Lower leg skin (tissue), 4 donors: ENCODE measurements around the gene TULP1. TPM values are rescaled to one million over a fixed set of nuclear protein-coding genes. Genes with fewer than 3 reads are reported as not detected.

ENCODE experiments used
- DNase-seq, 2 donors: peaks; one replicate each; pipeline ENCODE4 v3.0.0-alpha.2; 2019; ENCODE audit warnings: low spot score in 2 of 2
- H3K4me3 ChIP-seq: fragments of 200-600 bp; sonication (generic); 2 replicates; pipeline ENCODE4 v1.5.1; 2017; ENCODE audit warnings: mild to moderate bottlenecking, low read depth; ENCODE audit not compliant: poor library complexity, severe bottlenecking
- POLR2A ChIP-seq, 2 donors: fragments of 450-650 bp; IDR thresholded peaks; one replicate each; pipeline ENCODE4 v1.6.1; 2016 to 2017; ENCODE audit warnings: antibody characterized with exemption in 2 of 2, mild to moderate bottlenecking in 1 of 2, moderate library complexity in 1 of 2
- WGBS, 2 donors: methylation state at CpG; one replicate each; pipeline ENCODE4 v1.1.5; 2018; 5-methylcytosine and 5-hydroxymethylcytosine counted together
- intact Hi-C: fragments of 100-400 bp; cut with DNase I; formaldehyde crosslinking; loops from one replicate; pipeline ENCODE4 v1.15.0; 2023; ENCODE audit warnings: low total_unique reads
- total RNA-seq, 4 donors: library from RNA; depleted of rRNA; stranded (reverse); fragments of >200 nt; gene quantifications; one replicate each; pipeline ENCODE4 v1.1.0, GENCODE V29; 2016
- TF ChIP-seq, protein P1 (sequence below), 3 donors: fragments of 450-650 bp; IDR thresholded peaks; one replicate each; pipeline ENCODE4 v1.5.1; 2016; ENCODE audit warnings: antibody characterized with exemption in 3 of 3, mild to moderate bottlenecking in 3 of 3, moderate library complexity in 2 of 3

Gene TULP1
- total RNA-seq, 4 donors from 2014 or later: 0.61 to 0.65 TPM; not detected in 2

GRCh38 chr6:35512006-35512405 lies 690 bp downstream of the TULP1 start:
- intact Hi-C loops: no loop called here
- H3K4me3 ChIP-seq: no peak overlapping the region

GRCh38 chr6:35511562-35511941 lies 1.1 kb downstream of the TULP1 start:
- intact Hi-C loops: no loop called here
- TF ChIP-seq, protein P1, sequence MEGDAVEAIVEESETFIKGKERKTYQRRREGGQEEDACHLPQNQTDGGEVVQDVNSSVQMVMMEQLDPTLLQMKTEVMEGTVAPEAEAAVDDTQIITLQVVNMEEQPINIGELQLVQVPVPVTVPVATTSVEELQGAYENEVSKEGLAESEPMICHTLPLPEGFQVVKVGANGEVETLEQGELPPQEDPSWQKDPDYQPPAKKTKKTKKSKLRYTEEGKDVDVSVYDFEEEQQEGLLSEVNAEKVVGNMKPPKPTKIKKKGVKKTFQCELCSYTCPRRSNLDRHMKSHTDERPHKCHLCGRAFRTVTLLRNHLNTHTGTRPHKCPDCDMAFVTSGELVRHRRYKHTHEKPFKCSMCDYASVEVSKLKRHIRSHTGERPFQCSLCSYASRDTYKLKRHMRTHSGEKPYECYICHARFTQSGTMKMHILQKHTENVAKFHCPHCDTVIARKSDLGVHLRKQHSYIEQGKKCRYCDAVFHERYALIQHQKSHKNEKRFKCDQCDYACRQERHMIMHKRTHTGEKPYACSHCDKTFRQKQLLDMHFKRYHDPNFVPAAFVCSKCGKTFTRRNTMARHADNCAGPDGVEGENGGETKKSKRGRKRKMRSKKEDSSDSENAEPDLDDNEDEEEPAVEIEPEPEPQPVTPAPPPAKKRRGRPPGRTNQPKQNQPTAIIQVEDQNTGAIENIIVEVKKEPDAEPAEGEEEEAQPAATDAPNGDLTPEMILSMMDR (IDR thresholded peaks at IDR 0.05): no peak
- no peak for TF ChIP-seq POLR2A (IDR thresholded peaks at IDR 0.05)
- no peak overlapping the region for H3K4me3 ChIP-seq
- DNase-seq: no peak
- 15 to 27% methylated on average over 29 to 30 of the region's 32 CpGs for WGBS, 2 donors

More at GRCh38 chr6:35512006-35512405, 690 bp downstream of the TULP1 start:
- TF ChIP-seq, protein P1 (IDR thresholded peaks at IDR 0.05): no peak
- 7 to 11% methylated on average over 12 to 21 of the region's 26 CpGs for WGBS, 2 donors
- DNase-seq: no peak

DNA sequence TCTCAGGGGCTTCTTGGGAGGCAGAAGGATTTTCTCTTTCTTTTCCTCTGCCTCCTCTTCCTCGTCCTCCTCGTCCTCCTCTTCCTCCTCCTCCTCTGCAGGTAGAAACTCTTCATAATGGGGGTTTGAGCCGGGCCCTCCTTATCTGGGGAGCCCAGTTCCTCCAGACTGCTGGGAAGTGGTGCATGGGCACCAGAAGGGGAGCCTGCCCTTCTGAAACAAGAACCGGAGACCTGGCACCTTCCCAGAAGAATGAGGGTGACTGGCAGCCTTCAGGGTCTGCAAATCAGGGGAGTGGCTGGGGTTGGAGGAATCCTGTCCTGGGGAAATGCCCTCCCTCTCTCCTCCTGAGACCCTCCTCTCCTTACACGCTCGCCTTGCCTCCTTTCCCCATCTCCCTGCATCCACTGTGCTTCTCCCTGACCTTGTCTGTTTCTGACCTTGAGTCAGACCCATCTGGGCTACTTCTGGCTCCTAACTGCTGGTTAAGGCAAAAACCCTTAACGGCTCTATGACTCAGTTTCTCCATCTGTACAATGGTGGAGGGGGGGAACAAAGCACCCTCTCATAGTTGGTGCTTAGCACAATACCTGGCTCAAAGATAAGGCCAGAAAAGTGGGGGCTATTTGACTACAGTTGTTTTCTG lies 1.7 kb downstream of the TULP1 start:
- intact Hi-C loops: no loop called here
- 64 to 78% methylated on average over 7 of the region's 7 CpGs for WGBS, 2 donors
- H3K4me3 ChIP-seq: no peak overlapping the region
- TF ChIP-seq POLR2A (IDR thresholded peaks at IDR 0.05): no peak
- TF ChIP-seq, protein P1 (IDR thresholded peaks at IDR 0.05): no peak
- no peak for DNase-seq

DNA sequence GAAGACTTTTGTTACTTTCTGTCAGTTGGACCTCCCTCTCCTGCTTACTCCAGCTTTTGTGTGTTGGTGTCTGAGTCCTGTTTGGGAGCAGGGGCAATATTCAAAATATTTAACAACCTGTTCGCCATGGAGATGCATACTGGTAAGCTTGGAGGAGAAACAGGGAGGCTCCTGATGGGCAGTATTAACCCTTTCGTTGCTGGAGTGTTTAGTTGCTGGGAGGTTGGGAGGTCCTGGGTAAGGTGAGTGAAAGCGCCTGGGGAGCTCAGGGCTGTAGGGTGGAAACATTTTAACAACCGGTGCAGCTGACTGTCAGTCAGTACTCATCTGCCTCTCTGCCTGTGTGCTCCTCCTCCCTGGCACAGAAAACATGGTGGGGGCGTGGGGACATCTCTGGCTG lies 4.2 kb downstream of the TULP1 start:
- 43 to 65% methylated on average over 5 of the region's 5 CpGs for WGBS, 2 donors
- no peak for TF ChIP-seq POLR2A (IDR thresholded peaks at IDR 0.05)
- TF ChIP-seq, protein P1 (IDR thresholded peaks at IDR 0.05): no peak

GRCh38 chr6:35508027-35508426 lies 4.7 kb downstream of the TULP1 start:
- intact Hi-C loops: no loop called here
- 64 to 80% methylated on average over 2 of the region's 2 CpGs for WGBS, 2 donors
- no peak for TF ChIP-seq POLR2A (IDR thresholded peaks at IDR 0.05)
- DNase-seq: no peak
- H3K4me3 ChIP-seq: no peak overlapping the region

More for the DNA sequence above, 4.2 kb downstream of the TULP1 start:
- intact Hi-C loops: no loop called here
- no peak for DNase-seq
- H3K4me3 ChIP-seq: no peak overlapping the region

DNA sequence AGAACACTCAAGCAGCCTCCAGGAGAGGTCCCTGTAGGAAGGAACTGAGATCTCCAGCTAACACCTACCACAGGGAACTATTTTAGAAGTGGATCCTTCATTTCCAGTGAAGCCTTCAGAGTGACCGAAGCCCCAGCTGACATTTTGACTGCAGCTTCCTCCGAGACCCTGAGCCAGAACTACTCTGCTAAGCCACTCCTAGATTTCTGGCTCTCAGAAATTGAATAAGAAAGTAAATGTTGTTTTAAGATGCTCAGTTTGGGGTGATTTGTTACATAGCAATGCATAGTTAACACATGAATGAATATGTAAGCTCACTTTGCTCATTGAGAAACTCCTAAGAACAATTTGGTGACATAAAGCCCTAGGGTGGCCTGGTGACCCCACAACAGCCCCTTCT lies 5.5 kb downstream of the TULP1 start:
- TF ChIP-seq POLR2A (IDR thresholded peaks at IDR 0.05): no peak
- TF ChIP-seq, protein P1 (IDR thresholded peaks at IDR 0.05): no peak
- no peak overlapping the region for H3K4me3 ChIP-seq
- WGBS, 2 donors: 97 to 100% methylated on average over 2 of the region's 2 CpGs
- DNase-seq: no peak
- intact Hi-C loops: no loop called here
